AG10803 (cell line): ENCODE results near the gene TSPAN10.
"Not testable (repeated sequence)": the region's sequence is repeated elsewhere in the genome, so short reads cannot be mapped to it uniquely, and the experiment has no call there.

Experiments used
- DNase-seq: peaks from one replicate; pipeline ENCODE4 v3.0.0; 2010; ENCODE audit warnings: low read depth
- H3K4me3 ChIP-seq: 2 replicates; pipeline ENCODE4 v1.5.1; 2011; ENCODE audit warnings: mild to moderate bottlenecking, low read length, control low read depth
- TF ChIP-seq, protein P1 (sequence below): conservative IDR thresholded peaks from 2 replicates; pipeline ENCODE4 v1.5.1; 2011; ENCODE audit warnings: mild to moderate bottlenecking, low read length, control low read depth, inconsistent platforms

The TSPAN10 gene

GRCh38 chr17:81612172-81612970 is 24.6 kb upstream of the TSPAN10 start:
- TF ChIP-seq, protein P1, sequence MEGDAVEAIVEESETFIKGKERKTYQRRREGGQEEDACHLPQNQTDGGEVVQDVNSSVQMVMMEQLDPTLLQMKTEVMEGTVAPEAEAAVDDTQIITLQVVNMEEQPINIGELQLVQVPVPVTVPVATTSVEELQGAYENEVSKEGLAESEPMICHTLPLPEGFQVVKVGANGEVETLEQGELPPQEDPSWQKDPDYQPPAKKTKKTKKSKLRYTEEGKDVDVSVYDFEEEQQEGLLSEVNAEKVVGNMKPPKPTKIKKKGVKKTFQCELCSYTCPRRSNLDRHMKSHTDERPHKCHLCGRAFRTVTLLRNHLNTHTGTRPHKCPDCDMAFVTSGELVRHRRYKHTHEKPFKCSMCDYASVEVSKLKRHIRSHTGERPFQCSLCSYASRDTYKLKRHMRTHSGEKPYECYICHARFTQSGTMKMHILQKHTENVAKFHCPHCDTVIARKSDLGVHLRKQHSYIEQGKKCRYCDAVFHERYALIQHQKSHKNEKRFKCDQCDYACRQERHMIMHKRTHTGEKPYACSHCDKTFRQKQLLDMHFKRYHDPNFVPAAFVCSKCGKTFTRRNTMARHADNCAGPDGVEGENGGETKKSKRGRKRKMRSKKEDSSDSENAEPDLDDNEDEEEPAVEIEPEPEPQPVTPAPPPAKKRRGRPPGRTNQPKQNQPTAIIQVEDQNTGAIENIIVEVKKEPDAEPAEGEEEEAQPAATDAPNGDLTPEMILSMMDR: no peak
- no peak overlapping the region for H3K4me3 ChIP-seq
- DNase-seq: no peak

DNA sequence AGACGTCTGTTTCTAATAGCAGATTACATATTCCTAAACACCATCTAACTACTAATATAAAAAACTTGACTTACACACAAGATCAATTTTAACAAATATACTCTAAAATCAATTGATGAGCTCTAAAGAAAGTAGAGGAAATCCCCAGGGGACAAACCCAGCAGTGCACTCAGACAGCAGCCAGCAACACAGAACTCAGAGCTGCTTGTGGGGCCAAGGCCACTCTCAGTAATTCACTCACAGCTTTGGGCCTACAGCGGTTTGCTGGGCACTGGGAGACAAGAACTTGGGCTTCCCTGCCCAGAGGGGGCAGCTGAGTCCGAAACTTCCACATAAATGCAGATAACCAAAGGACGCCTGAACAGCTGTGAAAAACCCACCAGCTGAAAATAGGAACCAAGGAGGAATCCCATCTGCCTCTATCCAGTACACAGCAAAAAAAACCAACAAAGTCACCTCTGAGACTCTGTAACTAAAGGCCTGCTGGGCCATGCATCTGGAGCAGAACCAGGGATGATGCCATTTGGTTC is 21.5 kb upstream of the TSPAN10 start:
- no peak overlapping the region for H3K4me3 ChIP-seq
- no peak for DNase-seq
- TF ChIP-seq, protein P1: no peak

GRCh38 chr17:81616877-81617276 is 20.1 kb upstream of the TSPAN10 start:
- DNase-seq: no peak
- TF ChIP-seq, protein P1: no peak
- no peak overlapping the region for H3K4me3 ChIP-seq

DNA sequence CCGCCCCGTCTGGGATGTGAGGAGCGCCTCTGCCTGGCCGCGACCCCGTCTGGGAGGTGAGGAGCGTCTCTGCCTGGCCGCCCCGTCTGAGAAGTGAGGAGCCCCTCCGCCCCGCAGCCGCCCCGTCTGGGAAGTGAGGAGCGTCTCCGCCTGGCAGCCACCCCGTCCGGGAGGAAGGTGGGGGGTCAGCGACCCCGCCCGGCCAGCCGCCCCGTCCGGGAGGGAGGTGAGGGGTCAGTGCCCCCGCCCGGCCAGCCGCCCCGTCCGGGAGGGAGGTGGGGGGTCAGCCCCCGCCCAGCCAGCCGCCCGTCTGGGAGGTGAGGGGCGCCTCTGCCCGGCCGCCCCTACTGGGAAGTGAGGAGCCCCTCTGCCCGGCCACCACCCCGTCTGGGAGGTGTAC is 18.7 kb upstream of the TSPAN10 start:
- not testable (repeated sequence) for H3K4me3 ChIP-seq, DNase-seq

DNA sequence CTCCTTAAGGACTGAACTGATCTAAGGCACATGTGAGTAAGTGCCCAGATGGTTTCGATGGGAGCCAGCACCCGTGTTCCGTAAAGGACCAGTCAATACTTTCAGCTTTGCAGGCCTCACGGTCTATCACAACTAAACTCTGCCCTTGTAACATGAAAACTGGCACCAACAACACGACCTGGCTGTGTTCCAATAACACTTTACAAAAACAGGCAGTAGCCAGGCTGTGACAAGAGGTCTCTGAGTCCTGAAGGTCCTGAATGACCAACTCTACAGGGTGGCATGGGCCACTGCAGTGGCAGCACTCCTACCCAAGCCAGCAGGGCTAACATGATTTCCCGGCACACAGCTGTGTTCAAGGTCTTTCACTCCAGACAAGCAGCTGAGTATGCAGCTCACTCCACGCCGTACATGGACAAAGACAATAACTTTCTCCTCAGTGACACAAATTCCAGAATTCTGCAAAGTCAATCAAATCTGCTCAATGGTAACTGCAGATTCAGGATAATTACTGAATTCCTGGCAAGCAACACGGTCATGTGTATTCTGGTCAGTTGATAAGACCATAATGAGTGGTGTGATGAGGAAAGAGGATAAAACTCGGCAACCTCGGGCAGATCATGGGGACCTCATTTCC is 15.4 kb upstream of the TSPAN10 start:
- DNase-seq: no peak
- H3K4me3 ChIP-seq: no peak overlapping the region
- TF ChIP-seq, protein P1: no peak

GRCh38 chr17:81630274-81630673 is 6.7 kb upstream of the TSPAN10 start:
- DNase-seq: no peak
- TF ChIP-seq, protein P1: no peak
- H3K4me3 ChIP-seq: no peak overlapping the region

DNA sequence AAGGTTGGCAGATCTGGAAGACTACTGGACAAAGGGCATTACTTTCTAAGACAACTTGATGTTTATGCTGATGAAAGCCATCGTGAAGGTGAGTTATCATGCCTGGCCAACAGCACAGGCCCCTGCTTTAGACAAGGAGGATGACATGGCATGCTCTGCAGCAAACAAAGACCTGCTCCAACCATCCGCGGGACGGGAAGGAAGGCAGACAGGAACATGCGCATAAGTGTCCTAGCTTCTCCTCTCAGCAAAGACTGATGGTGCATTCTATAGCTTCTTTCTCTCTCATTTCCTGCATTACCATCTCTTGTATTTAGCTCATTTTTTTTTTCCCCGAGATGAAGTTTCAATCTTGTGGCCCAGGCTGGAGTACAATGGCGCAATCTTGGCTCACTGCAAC is 5.5 kb upstream of the TSPAN10 start:
- no peak for DNase-seq
- TF ChIP-seq, protein P1: no peak
- H3K4me3 ChIP-seq: no peak overlapping the region
